ENCODE data around the gene RALY.
A peak's percentile ranks its signal among the peaks of the same experiment; 100 is the strongest.

RALY gene

GRCh38 chr20:34001378-34001777, 7.7 kb downstream of the RALY start:
- H3K23ac ChIP-seq (ENCODE audit: low read length) = no peak overlapping the region
- no peak for DNase-seq
- no peak overlapping the region for H2BK12ac ChIP-seq (ENCODE audit: low read length)
- H3K27me3 ChIP-seq (ENCODE audit: insufficient read depth, low read length) = no peaks in the 10 kb centered on the region
- no peak overlapping the region for H4K8ac ChIP-seq (ENCODE audit: low read depth, low read length)
- peaks cover 30% of the 10 kb centered on the region for H3K79me2 ChIP-seq (ENCODE audit: control insufficient read depth, insufficient read depth, low read length, poor library complexity)
- peaks cover 0 to 3% of the 10 kb centered on the region in 2 experiments for H3K4me1 ChIP-seq (ENCODE audit: control insufficient read depth in 1 of 2, insufficient read depth in 2 of 2, low read length in 2 of 2)
- H2BK5ac ChIP-seq (ENCODE audit: low read depth, low read length, poor library complexity) = no peak overlapping the region
- no peaks in the 10 kb centered on the region for H3K9me3 ChIP-seq (ENCODE audit: insufficient read depth, low read depth, low read length)
- H3K27ac ChIP-seq (ENCODE audit: low read depth, low read length) = no peak overlapping the region
- H3K14ac ChIP-seq (ENCODE audit: low read length) = no peak overlapping the region
- H3K4me3 ChIP-seq (ENCODE audit: low read depth, low read length) = no peak overlapping the region
- no peak overlapping the region for H2AK5ac ChIP-seq (ENCODE audit: low read length)
- no peak overlapping the region for H3K18ac ChIP-seq (ENCODE audit: low read length)
- no peaks in the 10 kb centered on the region for H3K79me1 ChIP-seq (ENCODE audit: low read length)
- no peak overlapping the region for H3K4me2 ChIP-seq (ENCODE audit: low read length)
- peaks cover 0 to 4% of the 10 kb centered on the region in 2 experiments for H3K36me3 ChIP-seq (ENCODE audit: control insufficient read depth in 1 of 2, insufficient read depth in 2 of 2, low read length in 2 of 2)
- no peak overlapping the region for H2BK120ac ChIP-seq (ENCODE audit: insufficient read depth, low read length, poor library complexity)
- no peak overlapping the region for H3K9ac ChIP-seq (ENCODE audit: low read length)
- no CpG with 5 or more reads among the region's 2 CpGs for WGBS (ENCODE audit: extremely low coverage, insufficient coverage, insufficient read length)
- no peak overlapping the region for H3K4ac ChIP-seq (ENCODE audit: low read depth, low read length)
- H2AFZ ChIP-seq (ENCODE audit: insufficient read depth, low read length, poor library complexity) = no peak overlapping the region
- no peak overlapping the region for H4K12ac ChIP-seq (ENCODE audit: low read depth, low read length)
- H4K91ac ChIP-seq (ENCODE audit: low read depth, low read length) = no peak overlapping the region

- peaks cover 0 to 3% of the 10 kb centered on the region in 2 experiments for H3K36me3 ChIP-seq (ENCODE audit: control insufficient read depth in 1 of 2, insufficient read depth in 2 of 2, low read length in 2 of 2)
- no peaks in the 10 kb centered on the region for H3K79me1 ChIP-seq (ENCODE audit: low read length)
- H3K4me2 ChIP-seq (ENCODE audit: low read length) = no peak overlapping the region
- H3K27me3 ChIP-seq (ENCODE audit: insufficient read depth, low read length) = no peaks in the 10 kb centered on the region
- H3K4me3 ChIP-seq (ENCODE audit: low read depth, low read length) = no peak overlapping the region
- H2AK5ac ChIP-seq (ENCODE audit: low read length) = no peak overlapping the region
- no peak overlapping the region for H4K12ac ChIP-seq (ENCODE audit: low read depth, low read length)
- no peak overlapping the region for H2AFZ ChIP-seq (ENCODE audit: insufficient read depth, low read length, poor library complexity)
- H3K18ac ChIP-seq (ENCODE audit: low read length) = no peak overlapping the region
- H3K4ac ChIP-seq (ENCODE audit: low read depth, low read length) = peak overlapping the region; percentile 70
- H3K4me1 ChIP-seq (ENCODE audit: control insufficient read depth in 1 of 2, insufficient read depth in 2 of 2, low read length in 2 of 2) = peaks cover 0 to 12% of the 10 kb centered on the region in 2 experiments
- H3K9ac ChIP-seq (ENCODE audit: low read length) = no peak overlapping the region
- H3K9me3 ChIP-seq (ENCODE audit: insufficient read depth, low read depth, low read length) = no peaks in the 10 kb centered on the region
- no peak overlapping the region for H2BK5ac ChIP-seq (ENCODE audit: low read depth, low read length, poor library complexity)
- DNase-seq = no peak
- H3K27ac ChIP-seq (ENCODE audit: low read depth, low read length) = no peak overlapping the region
- H3K23ac ChIP-seq (ENCODE audit: low read length) = no peak overlapping the region
- peaks cover 19% of the 10 kb centered on the region for H3K79me2 ChIP-seq (ENCODE audit: control insufficient read depth, insufficient read depth, low read length, poor library complexity)
- no peak overlapping the region for H2BK120ac ChIP-seq (ENCODE audit: insufficient read depth, low read length, poor library complexity)
- H4K8ac ChIP-seq (ENCODE audit: low read depth, low read length) = no peak overlapping the region
- H2BK12ac ChIP-seq (ENCODE audit: low read length) = no peak overlapping the region
- no CpG with 5 or more reads among the region's 2 CpGs for WGBS (ENCODE audit: extremely low coverage, insufficient coverage, insufficient read length)
- no peak overlapping the region for H3K14ac ChIP-seq (ENCODE audit: low read length)
- no peak overlapping the region for H4K91ac ChIP-seq (ENCODE audit: low read depth, low read length)
These were observed 10.5 kb downstream of the RALY start for GRCh38 chr20:34004227-34004626.

DNA sequence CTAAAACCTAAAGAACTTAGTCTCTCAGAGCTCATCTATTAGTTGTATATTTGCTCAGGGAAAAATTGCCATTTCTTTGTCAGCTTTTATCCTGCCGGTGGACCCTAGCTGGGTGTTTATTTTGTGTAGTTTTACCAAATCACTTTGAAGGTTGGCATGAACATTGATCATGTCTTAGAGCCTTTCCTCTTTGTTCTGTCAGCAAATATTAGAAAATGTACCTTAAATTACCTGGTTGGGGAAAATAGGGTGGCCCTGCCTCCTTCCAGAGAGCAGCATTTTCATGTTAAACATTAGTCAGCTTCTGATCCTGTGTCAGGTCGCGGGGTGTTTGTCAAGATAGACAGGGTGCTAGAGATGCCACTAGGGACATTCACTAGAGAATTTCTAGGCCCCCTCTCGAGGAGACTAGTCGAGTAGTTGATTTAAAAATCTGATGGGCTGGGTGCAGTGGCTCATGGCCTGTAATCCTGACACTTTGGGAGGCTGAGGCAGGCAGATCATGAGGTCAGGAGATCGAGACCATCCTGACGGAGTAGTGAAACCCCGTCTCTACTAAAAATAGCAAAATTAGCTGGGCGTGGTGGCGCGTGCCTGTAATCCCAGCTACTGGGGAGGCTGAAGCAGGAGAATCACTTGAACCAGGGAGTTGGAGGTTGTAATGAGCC, 11.2 kb downstream of the RALY start:
- Histone ChIP-seq H2AK5ac (ENCODE audit: low read length) (no peak overlapping the region), H3K9me3 (ENCODE audit: insufficient read depth, low read depth, low read length) (no peaks in the 10 kb centered on the region), H3K23ac (ENCODE audit: low read length) (no peak overlapping the region), H3K36me3 (ENCODE audit: control insufficient read depth in 1 of 2, insufficient read depth in 2 of 2, low read length in 2 of 2) (peaks cover 0 to 3% of the 10 kb centered on the region in 2 experiments), H3K4me1 (ENCODE audit: control insufficient read depth in 1 of 2, insufficient read depth in 2 of 2, low read length in 2 of 2) (peaks cover 0 to 14% of the 10 kb centered on the region in 2 experiments), H3K9ac (ENCODE audit: low read length) (no peak overlapping the region), H3K4ac (ENCODE audit: low read depth, low read length) (peak overlapping the region; percentile 95), H3K4me2 (ENCODE audit: low read length) (no peak overlapping the region), H4K12ac (ENCODE audit: low read depth, low read length) (no peak overlapping the region), H3K79me1 (ENCODE audit: low read length) (peaks cover 2% of the 10 kb centered on the region), H4K91ac (ENCODE audit: low read depth, low read length) (no peak overlapping the region), H3K27ac (ENCODE audit: low read depth, low read length) (no peak overlapping the region), H3K27me3 (ENCODE audit: insufficient read depth, low read length) (no peaks in the 10 kb centered on the region), H4K8ac (ENCODE audit: low read depth, low read length) (no peak overlapping the region), H3K4me3 (ENCODE audit: low read depth, low read length) (no peak overlapping the region), H3K14ac (ENCODE audit: low read length) (no peak overlapping the region), H2BK5ac (ENCODE audit: low read depth, low read length, poor library complexity) (no peak overlapping the region), H3K18ac (ENCODE audit: low read length) (no peak overlapping the region), H2AFZ (ENCODE audit: insufficient read depth, low read length, poor library complexity) (no peak overlapping the region), H2BK12ac (ENCODE audit: low read length) (no peak overlapping the region), H3K79me2 (ENCODE audit: control insufficient read depth, insufficient read depth, low read length, poor library complexity) (peaks cover 21% of the 10 kb centered on the region), H2BK120ac (ENCODE audit: insufficient read depth, low read length, poor library complexity) (no peak overlapping the region)
- DNase-seq = no peak
- WGBS (ENCODE audit: extremely low coverage, insufficient coverage, insufficient read length) = no CpG with 5 or more reads among the region's 11 CpGs

DNA sequence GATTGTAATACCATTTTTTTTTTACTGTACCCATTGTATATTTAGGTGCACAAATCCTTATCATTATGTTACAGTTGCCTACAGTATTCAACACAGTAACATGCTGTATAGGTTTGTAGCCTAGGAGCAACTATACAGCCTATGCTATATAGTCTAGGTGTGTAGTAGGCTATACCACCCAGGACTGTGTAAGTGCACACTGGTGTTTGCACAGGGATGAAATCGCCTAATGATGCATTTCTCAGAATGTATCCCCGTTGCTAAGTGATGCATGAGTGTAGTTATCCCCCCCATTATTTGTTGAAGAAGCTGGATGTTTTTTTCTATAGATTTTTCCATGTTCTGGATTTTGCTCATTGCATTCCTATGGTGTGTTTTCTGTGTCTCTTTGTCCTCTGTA, 12.9 kb downstream of the RALY start:
- no peak overlapping the region for H4K12ac ChIP-seq (ENCODE audit: low read depth, low read length)
- no peak overlapping the region for H2BK120ac ChIP-seq (ENCODE audit: insufficient read depth, low read length, poor library complexity)
- no peak overlapping the region for H3K9ac ChIP-seq (ENCODE audit: low read length)
- no peak overlapping the region for H3K4me3 ChIP-seq (ENCODE audit: low read depth, low read length)
- H3K79me1 ChIP-seq (ENCODE audit: low read length) = peaks cover 2% of the 10 kb centered on the region
- H3K14ac ChIP-seq (ENCODE audit: low read length) = no peak overlapping the region
- peaks cover 0 to 3% of the 10 kb centered on the region in 2 experiments for H3K36me3 ChIP-seq (ENCODE audit: control insufficient read depth in 1 of 2, insufficient read depth in 2 of 2, low read length in 2 of 2)
- peaks cover 5 to 18% of the 10 kb centered on the region in 2 experiments for H3K4me1 ChIP-seq (ENCODE audit: control insufficient read depth in 1 of 2, insufficient read depth in 2 of 2, low read length in 2 of 2)
- no peak overlapping the region for H2AK5ac ChIP-seq (ENCODE audit: low read length)
- H3K27me3 ChIP-seq (ENCODE audit: insufficient read depth, low read length) = no peaks in the 10 kb centered on the region
- H3K4ac ChIP-seq (ENCODE audit: low read depth, low read length) = no peak overlapping the region
- no peak overlapping the region for H2BK12ac ChIP-seq (ENCODE audit: low read length)
- no CpG with 5 or more reads among the region's 2 CpGs for WGBS (ENCODE audit: extremely low coverage, insufficient coverage, insufficient read length)
- no peak overlapping the region for H3K23ac ChIP-seq (ENCODE audit: low read length)
- no peak for DNase-seq
- no peak overlapping the region for H4K91ac ChIP-seq (ENCODE audit: low read depth, low read length)
- H3K79me2 ChIP-seq (ENCODE audit: control insufficient read depth, insufficient read depth, low read length, poor library complexity) = peaks cover 23% of the 10 kb centered on the region
- no peak overlapping the region for H3K18ac ChIP-seq (ENCODE audit: low read length)
- H3K9me3 ChIP-seq (ENCODE audit: insufficient read depth, low read depth, low read length) = no peaks in the 10 kb centered on the region
- H3K27ac ChIP-seq (ENCODE audit: low read depth, low read length) = no peak overlapping the region
- no peak overlapping the region for H4K8ac ChIP-seq (ENCODE audit: low read depth, low read length)
- H2AFZ ChIP-seq (ENCODE audit: insufficient read depth, low read length, poor library complexity) = no peak overlapping the region
- H3K4me2 ChIP-seq (ENCODE audit: low read length) = no peak overlapping the region
- H2BK5ac ChIP-seq (ENCODE audit: low read depth, low read length, poor library complexity) = no peak overlapping the region

Measured in trophoblast cell (in vitro differentiated cells and primary cell).